HG03565 (cell line): ENCODE measurements around the gene OR2T2.
A peak's percentile ranks its signal among the peaks of the same experiment; 100 is the strongest.
"Not testable (repeated sequence)": the region's sequence is repeated elsewhere in the genome, so short reads cannot be mapped to it uniquely, and the experiment has no call there.

Experiments
- ATAC-seq: cut with Tn5 transposase; IDR thresholded peaks from one replicate; pipeline ENCODE4 v1.9.1; 2021; ENCODE audit warnings: mild to moderate bottlenecking, moderate library complexity; ENCODE audit not compliant: unreplicated experiment

OR2T2 gene, protein sequence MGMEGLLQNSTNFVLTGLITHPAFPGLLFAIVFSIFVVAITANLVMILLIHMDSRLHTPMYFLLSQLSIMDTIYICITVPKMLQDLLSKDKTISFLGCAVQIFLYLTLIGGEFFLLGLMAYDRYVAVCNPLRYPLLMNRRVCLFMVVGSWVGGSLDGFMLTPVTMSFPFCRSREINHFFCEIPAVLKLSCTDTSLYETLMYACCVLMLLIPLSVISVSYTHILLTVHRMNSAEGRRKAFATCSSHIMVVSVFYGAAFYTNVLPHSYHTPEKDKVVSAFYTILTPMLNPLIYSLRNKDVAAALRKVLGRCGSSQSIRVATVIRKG

DNA sequence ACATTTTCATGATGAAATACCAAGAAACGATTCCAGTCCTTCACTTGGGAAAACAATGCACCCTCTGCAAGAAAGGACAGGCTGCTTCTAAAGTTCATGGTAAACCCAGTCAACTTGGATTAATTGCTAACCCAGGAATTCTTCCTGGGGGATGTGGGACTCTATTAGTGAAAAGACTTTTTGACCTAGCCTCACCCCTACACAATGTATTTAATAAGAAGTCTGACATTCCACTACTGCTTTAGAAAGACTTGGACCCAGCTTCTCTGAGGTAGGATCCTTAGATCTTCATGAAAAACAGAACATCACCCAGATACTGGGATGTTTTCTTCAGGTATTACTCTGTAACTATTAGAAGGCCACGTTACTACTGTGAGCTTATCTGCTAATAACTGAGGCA is at the start of gene OR2T2:
OR2T2 (plus strand) TSS at position 239 of the 400 bp plus-strand sequence. CDS start 7,161 bp downstream, outside the sequence.
- ATAC-seq, result not testable (repeated sequence)

DNA sequence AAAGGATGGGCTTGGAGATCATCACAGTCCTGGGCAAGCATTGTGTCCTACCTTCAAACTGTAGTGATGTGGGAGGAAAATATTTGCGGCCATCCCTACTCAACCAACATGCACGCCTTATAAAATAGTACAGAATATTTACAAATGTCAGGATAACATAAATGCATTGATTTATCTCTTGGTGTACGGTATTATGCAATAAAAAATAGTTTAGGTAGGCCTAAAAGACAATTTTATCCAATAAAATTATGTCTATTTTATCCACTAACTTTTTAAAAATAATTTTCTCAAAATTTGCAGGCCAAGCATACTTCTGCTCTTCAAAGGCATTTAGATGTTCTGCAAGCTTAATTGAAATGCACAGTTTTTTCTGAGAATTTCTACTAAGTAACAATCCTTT is 42.7 kb upstream of the OR2T2 start, which contains the start of gene OR2T1:
OR2T1 (plus strand) TSS at position 301 of the 400 bp plus-strand sequence. CDS start 3,100 bp downstream, outside the sequence.
- no peak for ATAC-seq

DNA sequence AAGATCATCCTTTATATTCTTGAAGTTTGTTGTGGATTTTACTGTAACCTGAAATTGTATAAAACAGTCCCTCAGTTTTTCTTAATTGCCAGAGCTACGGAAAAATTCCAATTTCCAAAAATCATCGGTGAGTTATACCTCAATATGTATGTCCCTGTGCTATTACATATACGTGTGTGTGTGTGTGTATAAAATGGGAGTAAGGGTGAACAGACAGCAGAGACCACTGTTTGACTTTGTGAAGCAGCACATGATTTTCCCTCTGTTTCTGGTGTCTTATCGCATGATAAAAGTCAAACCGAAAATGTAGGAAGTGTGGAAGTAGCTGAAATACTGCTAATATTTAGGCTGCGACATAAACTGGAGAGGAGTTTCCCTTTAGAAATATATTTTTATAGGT is 41.4 kb upstream of the OR2T2 start:
- no peak for ATAC-seq

DNA sequence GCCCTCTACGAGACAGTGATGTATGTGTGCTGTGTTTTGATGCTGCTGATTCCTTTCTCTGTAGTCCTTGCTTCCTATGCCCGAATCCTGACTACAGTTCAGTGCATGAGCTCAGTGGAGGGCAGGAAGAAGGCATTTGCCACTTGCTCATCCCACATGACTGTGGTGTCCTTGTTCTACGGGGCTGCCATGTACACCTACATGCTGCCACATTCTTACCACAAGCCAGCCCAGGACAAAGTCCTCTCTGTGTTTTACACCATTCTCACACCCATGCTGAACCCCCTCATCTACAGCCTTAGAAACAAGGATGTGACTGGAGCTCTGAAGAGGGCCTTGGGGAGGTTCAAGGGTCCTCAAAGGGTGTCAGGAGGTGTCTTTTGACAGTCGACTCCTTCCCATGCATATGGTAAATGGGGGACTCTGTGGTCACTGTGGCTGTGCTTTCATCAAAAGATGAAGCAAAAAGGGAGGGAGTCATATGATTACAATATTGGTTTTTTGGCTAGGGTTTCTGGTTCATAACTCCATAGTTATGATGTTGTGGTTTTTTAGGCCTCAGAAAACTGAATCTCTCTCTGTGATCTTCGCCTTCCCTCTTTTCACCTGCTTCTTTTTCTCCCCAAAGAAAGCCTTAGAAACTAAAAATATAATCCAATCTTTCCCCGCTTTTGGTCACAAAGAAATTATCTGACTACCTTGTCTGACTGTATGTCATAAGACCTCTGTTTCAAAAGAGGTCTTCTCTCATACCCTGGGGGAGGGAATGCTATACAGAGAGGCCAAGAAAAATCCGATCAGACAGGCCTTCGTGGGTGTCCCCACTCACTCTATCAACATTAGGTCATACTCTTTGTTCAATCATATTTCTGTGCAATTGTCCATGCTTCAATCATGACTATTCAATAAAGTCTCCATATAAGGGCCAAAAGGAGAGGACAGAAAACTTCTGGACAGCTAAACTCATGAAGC is 38.4 kb upstream of the OR2T2 start:
- peak; percentile 45 for ATAC-seq

DNA sequence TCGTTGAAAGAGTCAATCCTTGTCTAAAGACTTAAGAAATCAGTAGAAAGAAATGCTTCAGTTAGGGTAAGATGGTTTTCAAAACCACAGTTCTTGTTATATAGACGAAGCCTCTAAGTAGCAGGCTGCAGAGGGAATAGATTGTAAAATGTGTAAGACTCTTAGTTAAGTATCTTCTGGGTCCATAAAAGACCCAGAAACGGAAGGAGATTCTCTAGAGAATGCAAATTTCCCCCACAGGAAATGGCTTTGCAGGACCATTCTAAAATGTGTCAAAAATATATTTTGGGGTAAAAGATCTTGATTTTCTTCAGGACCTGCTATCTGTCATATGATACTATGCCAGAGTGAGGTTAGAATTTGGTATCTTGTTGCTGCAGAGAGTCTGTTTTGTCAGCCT is 29.2 kb upstream of the OR2T2 start:
- ATAC-seq, result no peak

DNA sequence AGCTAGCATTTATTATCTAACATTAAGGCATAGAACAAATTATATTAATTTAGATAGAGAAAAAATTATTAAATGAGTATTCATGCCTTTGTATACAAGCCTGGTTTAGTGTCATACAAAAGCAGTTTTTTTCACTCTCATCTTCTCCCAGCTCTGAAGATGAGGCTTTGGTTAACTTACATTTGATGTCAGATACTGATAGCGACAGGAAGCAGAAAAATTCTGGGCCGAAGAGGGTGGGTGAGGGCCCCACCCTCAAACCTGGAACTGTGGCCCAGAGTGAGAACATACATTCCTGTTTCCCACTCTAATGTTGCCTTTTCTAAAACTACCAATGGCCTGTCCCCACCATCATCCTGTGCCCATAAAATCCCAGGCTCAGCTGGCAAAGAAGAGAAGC is 27.6 kb upstream of the OR2T2 start:
- no peak for ATAC-seq

DNA sequence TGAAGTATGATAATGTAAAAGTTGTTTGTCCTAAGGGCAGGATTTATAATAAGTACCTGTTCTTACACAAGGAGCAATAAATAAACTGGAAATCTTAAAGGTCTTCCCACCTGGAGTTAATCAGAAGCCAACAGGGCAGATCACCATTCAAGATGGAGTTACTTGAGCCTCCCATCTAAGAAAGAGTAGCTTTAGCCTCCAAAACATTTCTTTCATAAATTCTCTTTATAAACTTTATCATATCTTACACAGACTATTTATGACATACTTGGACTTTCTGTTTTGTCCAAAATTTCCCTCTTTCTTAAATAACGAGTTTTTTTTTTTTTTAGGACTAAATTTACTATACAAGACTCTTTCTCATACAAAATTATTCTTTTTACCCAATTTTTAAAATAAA is 24.1 kb upstream of the OR2T2 start:
- ATAC-seq, result no peak

DNA sequence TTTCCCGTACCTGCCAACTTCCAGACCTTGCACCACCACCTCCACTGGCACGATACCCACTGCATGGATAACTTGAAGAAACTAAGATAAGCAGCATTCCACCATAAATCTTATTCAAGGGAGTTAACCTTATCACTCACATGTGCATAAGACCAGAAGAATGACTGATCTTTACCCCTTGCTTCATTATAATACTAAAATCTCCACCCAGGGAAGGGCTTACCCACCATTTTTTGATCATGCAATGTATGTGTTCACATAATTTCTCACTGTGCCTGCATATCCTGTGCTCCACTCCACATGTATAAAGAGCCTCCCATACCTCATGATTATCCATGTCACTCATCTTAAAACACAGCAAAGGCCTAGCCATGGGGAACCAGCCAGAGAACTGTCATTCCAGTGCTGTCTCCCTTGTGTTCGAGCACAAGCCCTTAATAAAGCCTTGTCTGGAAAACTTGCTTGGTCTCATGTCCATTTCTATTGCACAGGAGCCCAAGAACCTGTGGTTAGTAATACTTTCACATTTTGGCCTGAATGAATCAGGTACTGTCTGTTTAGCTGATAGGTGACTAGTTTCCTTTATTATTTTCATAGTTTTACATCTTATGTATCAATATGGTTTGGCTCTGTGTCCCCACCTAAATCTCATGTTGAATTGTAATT is 17.8 kb upstream of the OR2T2 start:
- ATAC-seq, result peak; percentile 33

DNA sequence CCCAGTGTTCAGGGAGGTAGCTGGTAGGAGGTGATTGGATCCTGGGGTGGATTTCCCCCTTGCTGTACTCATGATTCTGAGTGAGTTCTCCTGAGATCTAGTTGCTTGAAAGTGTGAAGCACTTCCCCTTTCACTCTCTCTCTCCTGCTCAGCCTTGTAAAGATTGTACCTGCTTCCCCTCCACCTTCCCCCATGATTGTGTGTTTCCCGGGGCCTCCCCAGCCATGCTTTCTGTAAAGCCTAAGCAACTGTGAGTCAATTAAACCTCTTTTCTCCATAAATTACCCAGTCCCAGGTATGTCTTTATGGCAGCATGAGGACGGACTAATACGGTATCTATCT is 17.3 kb upstream of the OR2T2 start:
- ATAC-seq, result peak; percentile 94

DNA sequence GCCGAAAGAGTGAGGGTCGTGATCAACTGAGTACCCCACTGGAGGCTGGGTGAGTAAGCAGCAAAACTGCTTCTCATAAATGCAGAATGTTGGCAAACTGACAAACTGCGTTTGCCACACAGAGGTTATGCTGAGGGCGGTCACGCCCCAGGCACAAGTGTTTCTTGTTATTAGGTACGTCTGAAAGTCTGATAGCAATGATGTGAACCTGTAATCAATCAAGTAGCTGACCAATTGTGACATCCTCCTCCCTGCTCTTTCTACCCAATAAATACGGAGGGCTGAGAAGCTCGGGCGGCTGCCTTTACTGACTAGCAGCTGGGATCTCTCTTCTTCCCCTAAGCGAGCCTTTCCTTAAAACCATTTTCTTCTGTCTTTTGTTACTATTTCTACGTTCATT is 13.8 kb upstream of the OR2T2 start:
- ATAC-seq, result not testable (repeated sequence)

DNA sequence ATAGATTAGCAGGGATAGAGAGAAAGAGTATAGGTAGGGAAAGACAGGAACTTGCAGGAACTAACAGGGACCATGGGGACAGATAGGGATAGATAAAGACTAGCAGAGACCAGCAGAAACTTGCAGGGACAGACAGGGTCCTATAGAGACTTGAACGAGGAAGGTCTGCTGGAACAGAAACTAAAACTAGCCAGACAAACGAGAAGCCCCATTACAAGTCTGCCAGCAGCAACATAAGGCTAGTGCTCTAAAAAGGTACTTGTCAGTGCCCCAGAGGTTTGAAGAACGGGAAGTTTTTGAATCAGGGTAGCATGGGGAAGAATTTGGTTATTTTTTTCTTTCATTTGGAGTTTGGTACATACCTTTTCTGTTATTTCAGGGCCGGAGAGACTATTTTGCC is 13.2 kb upstream of the OR2T2 start:
- ATAC-seq, result not testable (repeated sequence)

DNA sequence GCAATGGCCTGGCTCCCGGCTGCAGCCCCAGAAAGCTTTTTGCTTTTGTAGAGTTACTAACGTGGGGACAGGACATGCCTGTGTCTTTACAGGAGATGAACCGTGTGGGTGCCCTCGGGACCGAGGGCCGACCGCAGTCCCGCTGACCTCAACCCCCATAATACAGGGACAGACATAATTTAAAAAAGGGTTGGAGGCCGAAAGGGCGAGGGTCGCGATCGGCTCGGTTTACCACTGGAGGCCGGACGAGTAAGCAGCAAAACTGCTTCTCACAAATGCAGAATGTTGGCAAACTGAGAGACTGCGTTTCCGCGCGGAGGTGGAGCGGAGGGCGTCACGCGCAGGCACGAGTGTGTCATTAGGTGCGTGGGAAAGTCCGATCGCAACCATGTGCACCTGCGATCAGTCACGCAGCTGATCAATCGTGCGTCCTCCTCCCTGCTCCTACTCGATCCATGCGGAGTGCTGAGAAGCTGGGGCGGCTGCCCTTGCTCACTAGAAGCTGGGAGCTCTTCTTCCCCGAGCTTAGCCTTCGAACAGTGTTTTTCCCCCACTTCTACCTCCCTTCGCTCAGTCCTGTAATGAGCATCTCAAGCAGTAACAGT is 11.5 kb upstream of the OR2T2 start:
- ATAC-seq, result not testable (repeated sequence)

DNA sequence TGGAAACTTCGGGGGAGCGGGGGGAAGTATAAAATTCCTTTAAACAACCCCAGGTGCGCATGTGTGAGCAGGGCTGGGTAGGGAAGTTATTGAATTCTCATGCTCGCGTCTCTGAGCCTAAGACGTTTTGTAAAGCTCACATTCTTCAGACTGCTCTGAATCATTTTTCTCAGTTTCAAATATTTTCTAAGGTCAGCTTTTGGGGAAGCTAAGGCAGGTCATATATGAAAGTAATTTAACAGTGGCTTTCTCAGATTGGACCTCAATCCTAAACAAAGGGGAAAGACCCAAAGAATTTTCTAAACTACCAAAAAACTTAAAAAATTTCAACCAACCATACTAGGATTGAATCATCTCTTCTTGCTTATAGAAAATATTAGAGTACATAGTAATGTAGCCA is 10.5 kb upstream of the OR2T2 start:
- ATAC-seq, result not testable (repeated sequence)

DNA sequence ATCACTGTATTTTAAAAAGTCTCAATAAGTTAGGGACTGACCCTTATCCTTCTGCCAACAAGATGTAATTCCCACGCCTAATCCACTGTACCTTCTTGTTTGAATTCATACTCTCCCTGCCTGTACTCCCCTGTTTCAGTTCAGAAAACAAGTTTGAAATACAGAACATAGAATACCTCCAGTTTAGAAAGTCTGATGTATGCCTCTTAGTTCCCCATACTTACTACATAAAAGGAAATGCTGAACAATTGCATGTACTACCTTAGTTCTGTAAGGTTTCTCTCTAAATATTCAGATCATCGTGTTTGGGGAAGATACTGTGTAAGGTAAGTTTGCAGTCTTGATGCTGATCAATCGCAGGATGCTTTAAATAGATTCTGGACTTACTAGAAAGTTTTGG is 9.1 kb upstream of the OR2T2 start:
- ATAC-seq, result peak; percentile 52

DNA sequence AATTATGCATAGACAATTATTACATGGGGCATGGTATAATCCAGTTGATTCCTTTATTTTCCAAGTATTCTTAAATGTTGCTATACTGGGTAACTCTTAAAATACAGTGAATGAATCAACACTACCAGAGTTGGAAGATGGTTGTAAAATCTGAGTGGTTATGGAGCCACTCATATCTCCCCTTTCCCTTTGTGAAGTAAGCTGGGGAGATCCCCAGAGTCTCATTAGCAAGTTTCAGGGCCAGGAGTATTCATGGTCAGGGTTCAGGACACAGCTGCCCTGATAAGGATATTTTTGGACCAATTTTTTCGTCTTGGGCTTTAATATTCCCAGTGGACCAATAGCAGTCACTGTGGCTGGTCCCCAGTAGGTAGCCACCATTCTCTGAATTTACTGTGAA is 6.8 kb upstream of the OR2T2 start:
- not testable (repeated sequence) for ATAC-seq

DNA sequence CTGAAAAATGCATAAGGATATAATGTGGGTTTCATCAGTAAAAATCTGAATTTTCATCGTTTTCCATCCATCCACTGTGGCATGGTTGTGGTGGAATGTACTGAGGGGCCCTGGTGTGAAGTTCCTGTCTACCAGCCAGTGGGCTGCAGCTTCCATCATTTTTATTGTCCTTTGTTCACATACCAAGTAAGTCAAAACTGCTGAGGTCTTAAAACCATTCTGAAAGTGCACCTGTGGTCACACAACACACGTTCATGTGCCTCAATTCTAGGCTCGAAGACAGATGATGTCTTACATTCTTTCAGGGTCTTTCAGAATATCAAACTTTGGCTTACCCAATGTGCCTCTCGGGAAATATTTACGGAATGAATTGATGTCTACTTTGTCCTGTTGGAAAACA is 6.2 kb upstream of the OR2T2 start:
- not testable (repeated sequence) for ATAC-seq

DNA sequence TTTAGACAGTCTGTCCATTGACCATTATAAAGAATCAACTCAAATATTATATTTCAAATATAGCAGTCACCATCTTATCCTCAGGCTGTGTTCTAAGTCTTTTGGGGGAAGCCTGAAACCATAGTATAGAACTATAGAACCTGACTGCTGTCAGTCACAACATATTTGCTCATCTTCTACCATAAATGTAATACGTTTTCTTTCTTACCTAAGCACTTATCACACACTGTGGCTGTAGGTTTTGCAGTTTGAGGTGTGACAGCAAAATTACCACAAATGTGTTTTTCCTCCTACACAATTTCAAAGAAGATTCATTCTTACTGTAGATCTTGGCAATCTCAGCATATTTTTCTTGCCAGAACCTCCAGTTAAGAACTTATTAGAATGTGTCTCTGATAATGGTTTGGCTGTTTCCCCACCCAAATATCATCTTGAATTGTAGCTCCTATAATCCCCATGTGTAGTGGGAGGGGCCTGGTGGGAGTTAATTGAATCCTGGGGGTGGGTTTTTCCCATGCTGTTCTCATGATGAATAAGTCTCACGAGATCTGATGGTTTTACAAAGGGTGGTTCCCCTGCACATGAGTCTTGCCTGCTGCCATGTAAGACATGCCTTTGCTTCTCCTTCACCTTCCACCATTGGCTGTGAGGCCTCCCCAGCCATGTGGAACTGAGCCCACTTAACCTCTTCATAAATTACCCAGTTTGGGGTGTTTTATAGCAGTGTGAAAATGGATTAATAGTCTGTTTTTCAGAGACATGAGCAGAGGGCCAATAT is 2.7 kb upstream of the OR2T2 start:
- ATAC-seq, result not testable (repeated sequence)

DNA sequence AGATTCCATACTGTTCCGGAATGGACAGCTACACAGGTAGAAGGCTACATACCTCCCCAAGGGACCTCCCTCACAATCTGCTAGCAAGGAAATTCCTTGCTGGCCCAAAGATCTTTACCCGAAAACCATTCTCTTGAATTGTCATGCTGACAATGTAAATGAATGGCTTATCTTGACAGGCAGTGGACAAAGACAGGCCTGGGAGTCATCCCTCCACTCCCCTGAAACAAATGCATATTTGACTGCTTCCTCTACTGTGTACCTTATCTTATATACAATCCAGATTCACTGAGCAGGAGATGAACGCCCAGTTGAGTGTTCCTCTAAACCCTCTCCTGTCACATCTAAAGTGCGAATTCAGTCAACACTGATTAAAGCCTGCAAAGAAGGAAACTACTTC is 834 bp upstream of the OR2T2 start:
- not testable (repeated sequence) for ATAC-seq

DNA sequence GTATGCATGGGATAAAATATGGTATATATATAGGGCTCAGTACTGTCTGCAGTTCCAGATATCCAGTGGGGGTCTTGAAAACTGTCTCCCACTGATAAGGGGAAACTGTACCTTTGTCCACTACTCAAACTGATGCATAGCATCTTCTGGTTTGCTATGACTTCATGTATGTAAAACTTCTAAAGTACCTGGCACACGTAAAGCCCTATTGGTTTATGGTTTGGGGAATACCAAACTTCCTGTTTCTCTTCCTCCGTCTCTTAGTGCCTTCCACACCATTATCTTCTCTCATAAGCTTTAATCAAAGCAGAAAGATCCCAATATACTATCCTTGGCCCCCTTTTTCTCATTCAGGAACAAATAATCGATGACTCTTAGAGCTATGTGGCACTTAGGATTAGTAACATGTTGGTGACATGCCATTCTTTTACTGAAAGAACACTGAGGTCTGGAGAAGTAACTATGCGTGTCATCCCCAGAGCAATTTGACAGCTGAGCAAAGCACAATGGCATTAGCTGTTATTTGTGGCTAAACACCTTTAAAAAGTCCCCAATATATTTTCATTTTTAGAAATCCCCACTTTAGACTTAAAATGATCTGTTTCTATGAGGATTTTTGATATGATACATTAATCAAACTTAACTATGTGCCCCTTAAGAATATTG is 3.1 kb downstream of the OR2T2 start:
- ATAC-seq, result peak; percentile 41
